ENCODE results near the gene TOMM5.

- TF ChIP-seq CTCF (IDR thresholded peaks at IDR 0.05), result no peak
- no peak for TF ChIP-seq POLR2A (IDR thresholded peaks at IDR 0.05)
Observed at GRCh38 chr9:37593883-37594448, 1.6 kb upstream of the TOMM5 start.
